ENCODE results near the gene TEDDM1.

The TEDDM1 gene

DNA sequence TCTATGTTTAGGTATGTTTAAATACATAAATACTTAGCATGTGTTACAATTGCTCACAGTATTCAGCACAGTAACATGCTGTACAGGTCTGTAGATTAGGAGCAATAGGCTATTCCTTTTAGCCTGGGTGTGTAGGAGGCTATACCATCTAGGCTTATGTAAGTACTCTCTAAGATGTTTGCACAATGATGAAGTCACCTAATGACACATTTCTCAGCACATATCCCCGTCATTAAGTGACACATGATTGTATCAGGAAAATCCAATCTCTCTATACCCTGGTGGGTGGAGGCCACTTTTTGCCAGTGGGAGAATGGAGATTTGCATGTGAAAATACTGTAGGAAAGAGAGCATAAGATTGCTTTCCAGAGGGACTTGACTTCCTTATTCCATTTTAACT lies 5.5 kb upstream of the TEDDM1 start:
- DNase-seq: peak; percentile 76 to 80

DNA sequence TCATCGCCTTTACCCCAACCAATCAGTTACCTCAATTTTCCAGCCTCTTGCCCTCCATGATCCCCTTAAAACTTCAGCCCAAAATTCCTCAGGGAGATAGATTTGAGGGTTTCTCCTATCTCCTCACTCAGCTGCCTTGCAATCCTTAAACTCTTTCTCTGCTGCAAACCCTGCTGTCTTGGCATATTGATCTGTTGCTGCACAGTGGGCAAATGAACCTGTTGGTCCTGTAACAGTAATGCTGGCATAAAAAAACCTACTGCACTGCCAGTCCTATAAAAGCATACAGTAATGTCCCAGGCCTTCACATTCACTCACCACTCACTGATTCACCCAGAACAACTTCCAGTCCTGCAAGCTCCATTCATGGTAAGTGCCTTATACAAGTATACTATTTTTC lies 5.1 kb upstream of the TEDDM1 start:
- no peak for DNase-seq

DNA sequence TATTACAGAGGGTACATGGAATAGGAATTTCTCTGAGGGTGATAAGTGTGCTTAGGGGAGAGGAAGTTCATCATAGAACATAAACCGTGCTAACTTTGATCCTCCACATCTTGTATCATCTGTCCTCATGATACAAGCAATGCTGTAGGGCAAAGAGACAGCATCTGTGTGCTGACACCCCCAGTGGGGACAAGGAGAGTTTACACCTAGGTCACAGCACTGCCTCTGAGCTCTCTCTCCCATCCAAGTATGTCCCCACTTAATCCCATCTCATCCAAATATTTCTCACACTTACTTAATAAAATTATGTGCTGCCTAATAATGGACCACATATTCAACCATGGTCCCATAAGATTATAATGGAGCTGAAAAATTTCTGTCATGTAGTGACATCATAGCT lies 4.3 kb upstream of the TEDDM1 start:
- no peak for DNase-seq

DNA sequence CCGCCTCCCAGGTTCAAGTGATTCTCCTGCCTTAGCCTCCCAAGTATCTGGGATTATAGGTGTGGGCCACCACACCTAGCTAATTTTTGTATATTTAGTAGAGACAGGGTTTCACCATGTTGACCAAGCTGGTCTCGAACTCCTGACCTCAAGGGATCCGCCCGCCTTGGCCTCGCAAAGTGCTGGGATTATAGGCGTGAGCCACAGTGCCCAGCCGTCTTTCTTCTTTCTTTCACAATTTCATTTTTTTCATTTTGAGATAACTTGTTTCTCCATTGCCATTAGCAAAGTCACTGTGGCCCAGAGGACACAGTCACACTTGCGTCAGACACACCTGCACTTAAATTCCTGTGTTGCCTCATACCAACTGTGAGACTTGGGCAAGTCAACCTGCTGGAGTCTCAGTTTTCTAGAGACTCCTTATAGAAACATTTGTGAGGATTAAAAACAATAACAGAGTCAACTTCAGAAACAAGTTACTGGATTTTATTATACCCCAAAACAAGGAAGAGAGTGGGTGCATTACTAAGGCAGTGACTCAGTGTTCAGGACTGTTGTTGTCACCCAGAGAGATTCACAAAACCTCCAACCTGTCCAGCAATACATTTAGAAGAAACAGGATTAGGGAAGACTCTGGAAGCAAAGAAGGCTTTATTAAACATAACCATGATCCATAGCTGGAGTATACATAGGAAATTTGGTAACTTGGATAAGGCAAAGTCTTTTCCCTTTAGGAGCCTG lies 2.6 kb downstream of the TEDDM1 start:
- DNase-seq: peak in 1 of 2 donors; percentile 6

DNA sequence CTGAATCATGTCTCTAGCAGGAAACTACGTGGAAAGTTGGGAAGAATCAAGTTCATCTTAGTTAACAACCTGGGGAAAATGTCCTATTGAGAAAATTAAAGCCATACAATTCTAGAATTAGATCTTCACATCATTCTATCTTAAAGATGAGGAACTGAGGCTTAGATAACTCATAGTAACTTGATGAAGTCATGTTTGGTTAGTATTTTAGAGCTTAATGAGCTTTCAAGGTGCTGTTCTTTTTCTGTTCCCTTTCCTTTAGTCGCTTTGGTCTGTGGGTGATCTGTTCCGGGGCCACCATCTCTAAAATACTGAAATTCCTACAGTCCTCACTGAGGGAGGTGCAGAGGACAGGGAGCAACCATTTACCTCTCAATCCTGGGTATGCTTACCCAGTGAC lies 4.6 kb downstream of the TEDDM1 start:
- peak in 1 of 2 donors; percentile 17 for DNase-seq

DNA sequence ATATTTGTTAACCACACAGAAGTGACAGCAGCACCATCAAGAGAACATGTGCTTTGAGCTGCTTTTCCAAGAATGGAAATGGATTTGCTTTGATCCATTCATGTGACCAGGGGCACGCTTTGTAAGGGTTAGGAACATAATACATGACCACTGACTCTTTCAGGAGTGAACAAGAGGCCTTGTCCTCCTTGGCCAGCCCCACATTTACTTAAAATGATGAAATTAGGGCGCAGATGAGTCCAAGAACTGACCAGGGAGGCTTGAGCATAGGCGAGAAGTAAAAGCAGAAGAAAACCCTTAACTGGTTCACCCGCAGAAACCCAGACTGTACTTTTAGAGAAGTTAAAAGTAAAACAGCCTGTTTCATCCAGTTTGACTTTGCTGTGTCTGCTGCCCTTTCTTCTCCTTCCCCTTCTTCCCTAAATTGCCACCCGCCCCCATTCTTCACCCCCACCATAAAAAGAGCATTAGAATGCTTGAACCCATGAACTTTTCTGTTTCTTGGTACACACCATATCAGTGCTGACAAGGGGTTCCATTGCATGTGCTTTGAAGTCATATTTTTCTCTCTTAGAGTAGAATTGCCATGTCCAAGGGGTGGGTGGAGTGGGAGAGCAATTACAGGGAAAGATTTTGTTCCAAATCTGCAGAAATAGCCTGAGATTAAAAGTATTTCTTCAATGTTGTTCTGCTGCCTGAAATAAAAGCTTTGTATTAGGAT lies 6.3 kb downstream of the TEDDM1 start:
- peak; percentile 91 to 95 for DNase-seq

DNA sequence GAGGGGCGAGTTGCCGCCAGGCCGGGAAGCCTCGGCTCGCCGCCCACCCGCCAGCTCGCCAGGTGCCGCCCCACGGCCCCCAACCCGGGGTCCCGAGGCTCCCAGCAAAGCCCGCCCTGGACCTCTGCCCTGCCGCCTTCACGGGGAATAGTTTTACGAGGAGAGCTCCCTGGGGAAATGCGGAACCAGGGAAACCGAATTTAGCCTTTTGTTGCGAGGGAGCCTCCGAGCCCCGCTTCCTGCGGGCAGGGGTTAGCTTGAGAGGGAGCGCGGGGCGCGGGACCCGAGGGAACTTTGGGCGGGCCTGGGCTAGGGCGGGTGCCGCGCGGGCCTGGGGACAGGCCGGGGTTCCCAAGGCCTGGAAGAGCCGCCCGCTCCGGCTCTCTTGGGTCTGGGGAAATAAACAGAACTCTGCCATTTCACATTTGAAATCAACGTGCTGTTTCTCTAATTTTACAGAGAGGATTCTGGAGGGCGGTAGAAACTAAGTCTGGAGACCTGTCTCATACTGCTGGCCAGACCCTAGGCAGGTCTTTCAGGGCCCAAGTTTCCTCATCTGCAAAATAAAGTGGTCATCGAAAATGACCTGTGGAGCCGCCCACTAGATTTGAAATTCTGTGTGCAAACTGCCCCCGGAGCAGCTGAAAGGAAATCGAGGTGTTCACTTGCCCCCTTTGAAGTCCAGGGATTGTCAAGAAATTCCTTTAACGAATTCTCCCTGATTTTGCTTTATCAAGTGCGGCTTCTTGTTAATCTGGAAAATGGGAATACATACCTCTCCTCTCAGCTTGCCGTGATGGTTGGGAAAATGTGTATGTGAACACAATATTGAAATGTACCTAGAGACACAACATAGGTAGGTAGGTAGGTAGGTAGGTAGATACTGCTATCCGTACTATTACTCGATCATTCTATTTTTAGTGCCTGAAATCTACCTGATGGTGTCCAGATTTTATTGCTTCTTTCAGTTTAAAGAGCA lies 8.1 kb downstream of the TEDDM1 start:
- peak; percentile 56 to 69 for DNase-seq

DNA sequence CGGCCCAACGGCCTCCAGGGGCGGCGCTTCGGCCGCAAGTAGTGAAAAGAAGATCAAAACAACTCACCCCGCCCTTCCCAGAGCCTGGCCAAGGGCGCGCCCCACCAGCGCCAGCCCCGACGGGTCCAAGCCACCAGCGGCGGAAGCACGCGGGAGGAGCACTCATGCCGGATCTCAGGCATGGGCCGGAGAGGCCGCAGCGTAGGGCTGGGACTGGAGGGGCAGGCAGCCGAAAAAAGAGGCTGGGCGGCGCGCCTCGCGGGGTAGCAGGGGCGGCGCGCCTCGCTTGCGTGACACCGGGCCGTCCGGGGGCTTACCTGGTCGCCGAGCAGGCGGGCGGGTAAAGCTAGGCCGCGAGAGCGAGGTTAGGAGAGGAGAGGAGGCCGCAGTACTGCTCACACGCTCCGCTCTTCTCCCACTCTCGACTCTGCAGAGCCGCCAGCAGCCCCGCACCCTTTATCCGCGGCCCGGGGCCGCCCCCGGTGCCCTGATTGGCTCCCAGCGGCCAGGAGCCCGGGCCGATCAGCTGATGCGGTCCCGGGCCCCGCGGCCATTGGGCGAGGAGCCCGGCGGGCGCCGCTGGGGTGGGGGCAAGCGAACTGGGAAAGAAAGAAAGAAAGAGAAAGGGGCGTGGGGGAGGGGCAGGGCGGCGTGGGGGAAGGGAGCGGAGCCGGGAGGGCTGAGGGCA lies 9.0 kb downstream of the TEDDM1 start, which contains the start of gene GLUL:
Gene GLUL (minus strand): TSS at position 429 of the 688 bp plus-strand sequence. CDS start 3,053 bp downstream, outside the sequence.
- peak; percentile 96 to 97 for DNase-seq

DNA sequence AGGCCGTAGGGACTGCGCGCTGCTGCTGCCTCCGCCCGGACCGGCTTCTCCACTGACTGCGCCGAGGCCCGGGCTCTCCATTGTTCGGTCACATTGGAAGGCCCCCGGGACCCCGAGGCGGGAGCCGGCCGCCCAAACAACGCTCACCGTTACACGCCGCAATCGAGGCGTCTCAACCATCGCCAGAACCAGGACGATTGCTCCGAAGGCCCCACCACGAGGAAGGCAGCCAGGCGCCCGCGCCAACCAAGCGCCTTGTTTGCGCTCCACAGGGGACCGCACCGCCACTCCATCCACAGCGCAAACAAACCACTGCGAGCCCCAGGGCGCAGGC lies 9.5 kb downstream of the TEDDM1 start:
- no peak for DNase-seq

DNA sequence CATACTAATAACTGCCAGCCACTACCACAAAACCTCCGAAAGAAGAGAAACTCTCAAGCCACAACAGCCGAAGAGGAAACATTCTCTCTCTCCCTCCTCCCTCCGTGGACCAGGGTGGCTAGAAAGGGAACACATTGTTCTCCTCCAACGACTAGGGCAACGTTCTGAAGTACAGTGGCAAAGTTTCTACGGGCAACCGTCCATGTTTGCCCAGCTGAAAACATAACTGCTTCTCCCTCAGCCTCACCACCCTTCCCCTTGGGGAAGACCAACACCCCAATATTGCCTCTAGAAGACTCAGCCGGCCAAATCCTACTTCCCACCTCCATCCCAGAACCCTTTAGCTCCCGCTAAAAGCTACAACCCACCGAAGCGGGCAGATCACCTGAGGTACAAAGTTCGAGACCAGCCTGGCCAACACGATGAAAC lies 10.8 kb downstream of the TEDDM1 start:
- peak; percentile 42 to 50 for DNase-seq

DNA sequence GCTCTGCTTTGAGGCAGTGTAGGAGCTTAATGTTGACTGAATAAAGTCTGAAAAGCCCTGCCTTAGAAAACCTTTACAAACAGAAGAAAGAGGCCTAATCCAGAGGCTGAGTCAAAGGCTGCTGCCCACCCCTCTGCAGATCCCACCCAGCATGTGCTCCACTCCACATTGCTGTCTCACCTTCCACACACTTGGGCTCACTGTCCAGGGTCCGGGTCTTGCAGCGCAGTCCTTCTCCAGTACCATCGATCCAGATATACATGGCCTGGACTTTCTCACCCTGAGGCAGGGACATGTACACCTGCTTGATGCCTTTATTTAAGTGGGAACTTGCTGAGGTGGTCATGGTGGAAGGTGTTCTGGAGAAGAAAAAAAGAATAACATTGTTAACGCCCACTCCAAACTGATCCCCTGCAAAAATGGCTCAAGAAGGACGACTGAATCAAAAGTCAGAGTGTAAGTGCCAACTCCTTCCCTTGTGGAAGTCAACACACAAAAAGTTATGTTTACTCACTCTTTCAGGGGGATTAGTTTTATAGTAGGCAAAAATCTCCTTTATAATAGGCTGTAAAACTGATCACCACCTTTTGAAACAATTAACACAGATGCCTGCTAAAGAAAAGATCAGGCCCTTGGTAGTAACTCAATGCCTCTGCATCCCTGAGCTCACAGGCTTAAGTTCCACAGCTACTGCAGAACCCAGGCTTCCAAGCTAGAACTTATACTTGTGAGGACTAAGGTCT lies 11.9 kb downstream of the TEDDM1 start:
- no peak for DNase-seq

DNA sequence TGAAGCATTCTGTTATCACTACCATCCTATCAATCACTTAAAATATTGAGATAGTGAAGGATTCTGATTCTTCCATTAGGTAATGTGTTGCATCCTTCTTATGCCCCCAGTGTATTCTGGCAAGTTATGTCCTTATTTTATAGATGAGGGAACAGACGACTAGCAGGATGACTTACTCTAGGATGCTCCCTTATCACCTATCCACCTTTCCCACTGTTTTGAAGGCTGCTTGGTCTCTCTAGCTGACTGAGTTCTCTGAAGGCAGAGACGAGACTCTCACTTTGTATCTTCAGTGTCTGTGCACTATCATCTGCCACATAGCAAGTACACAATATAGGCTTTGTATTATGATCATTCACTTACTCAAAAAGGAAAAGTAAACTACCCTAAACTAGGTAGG lies 12.9 kb downstream of the TEDDM1 start:
- no peak for DNase-seq

DNA sequence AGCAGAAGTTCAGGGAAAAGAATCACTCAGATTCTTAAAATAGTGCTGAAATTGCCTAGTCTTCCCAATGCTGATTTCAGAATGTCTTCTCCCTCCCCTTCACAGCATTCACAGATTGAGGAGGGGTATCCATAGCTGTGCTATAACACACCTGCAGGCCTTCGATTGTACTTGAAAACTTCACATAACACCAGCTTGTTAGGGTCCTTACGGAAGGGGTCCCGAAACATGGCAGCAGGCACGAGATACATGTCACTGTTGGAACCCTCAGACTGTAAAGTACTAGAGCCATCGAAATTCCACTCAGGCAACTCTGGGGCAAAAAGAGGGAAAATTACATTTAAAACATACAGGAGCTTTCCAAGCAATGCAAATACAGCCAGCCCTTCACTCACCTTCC lies 13.5 kb downstream of the TEDDM1 start:
- DNase-seq: no peak

DNA sequence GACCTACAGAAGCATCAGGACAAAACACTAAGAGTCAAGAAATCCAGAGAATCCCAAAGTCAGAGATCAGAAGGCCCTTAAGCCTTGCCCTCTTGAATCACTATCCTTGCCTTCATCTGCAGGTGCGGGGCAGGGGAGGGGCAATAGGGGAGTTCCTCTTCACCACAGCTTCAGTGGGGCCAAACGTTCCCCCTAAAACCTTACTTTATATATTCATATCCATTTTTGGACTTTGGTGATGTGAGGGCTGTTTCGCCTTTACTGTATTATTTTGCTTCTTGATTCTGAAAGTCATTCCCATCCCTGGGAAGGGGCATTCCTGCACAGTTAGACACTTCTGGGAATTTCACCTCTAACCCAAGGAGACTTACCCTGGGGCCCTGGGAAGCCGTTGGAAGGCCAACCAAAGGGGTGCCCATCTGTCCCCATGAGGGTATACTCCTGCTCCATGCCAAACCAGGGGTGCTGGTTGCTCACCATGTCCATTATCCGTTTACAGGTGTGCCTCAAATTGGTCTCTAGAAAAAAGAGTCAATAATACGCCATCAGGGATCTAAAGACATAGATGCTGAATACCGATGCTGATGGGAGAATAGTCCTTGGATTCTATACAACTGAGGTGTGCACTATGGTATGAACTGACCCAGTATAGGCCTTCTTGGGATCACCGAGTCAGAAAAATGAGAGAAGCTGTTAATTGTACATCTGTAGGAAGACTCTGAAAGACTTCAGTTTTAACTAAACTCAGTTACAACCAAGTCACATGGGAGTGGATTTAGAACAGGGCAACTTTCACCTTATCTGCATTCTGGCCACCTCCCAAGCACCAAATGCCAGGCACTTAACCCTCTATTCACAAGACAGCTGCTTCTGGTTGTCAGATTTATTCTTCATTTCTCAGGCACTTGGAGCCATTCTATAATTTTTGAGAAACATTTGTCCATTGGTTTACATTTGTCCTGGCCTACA lies 14.3 kb downstream of the TEDDM1 start:
- DNase-seq: no peak

DNA sequence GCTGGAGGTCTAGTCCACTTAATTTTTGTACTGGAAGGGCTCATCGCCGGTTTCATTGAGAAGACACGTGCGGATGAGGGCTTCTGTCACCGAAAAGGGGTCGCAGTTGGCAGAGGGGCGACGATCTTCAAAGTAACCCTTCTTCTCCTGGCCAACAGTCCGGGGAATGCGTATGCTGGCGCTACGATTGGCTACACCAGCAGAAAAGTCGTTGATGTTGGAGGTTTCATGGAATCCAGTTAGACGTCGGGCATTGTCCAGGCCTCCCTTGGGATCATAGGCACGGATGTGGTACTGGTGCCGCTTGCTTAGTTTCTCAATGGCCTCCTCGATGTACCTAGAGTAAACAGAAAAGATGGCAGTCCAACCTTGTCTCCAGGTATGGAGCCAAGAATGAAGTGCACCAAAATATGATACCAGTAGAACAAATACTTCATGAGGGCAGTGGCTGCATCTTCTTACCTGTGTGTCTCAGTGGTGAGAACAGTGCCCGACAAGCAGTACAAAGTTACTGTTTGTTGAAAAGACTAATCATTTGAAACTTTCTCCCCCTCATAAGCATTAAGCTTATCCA lies 16.0 kb downstream of the TEDDM1 start:
- no peak for DNase-seq

DNA sequence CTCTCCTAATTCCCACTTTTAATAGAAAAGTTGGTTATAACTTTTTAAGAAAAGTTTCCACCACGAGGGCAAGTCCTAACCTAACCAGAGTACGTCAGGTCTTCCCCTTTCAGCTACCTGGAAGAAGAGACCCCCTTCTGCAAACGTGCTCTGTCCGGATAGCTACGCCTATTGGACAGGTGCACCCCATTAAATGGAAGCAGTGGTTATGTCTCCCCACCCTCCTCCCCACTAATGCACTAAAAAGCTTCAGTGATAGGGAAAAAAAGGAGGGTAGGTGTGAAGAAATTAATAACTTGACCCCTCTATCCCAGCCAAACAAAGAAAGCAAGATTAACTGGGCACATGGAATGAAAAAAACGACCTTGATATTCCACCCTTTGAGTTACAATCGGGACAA lies 16.5 kb downstream of the TEDDM1 start:
- no peak for DNase-seq

DNA sequence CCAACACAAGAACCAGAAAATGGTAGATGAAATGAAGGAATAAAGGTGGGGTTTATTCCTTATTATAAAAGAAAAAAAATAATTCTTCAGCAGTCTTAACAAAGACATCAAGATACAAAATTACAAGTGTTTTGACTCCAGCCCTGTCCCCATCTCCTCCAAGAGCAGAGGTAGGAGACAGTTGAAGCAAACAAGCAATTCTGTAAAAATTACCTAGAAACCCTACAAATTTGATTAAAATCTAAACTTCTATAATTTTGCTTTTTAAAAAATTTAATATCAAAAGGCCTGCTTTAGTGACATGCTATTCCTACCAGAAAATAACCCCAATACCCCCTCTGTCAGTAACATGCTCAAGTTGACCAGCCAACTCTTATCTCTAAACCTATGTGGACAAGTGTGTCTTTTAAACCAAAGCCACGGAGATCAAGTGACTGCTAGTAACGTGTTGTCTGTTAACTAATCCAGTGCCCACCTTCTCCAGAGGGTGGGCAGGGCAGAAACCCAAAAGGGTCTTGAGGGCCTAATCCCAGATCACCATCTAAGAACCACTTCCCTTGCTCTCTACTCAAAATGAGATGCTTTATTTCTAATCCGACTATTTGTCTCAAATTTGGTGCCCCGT lies 17.3 kb downstream of the TEDDM1 start:
- no peak for DNase-seq

DNA sequence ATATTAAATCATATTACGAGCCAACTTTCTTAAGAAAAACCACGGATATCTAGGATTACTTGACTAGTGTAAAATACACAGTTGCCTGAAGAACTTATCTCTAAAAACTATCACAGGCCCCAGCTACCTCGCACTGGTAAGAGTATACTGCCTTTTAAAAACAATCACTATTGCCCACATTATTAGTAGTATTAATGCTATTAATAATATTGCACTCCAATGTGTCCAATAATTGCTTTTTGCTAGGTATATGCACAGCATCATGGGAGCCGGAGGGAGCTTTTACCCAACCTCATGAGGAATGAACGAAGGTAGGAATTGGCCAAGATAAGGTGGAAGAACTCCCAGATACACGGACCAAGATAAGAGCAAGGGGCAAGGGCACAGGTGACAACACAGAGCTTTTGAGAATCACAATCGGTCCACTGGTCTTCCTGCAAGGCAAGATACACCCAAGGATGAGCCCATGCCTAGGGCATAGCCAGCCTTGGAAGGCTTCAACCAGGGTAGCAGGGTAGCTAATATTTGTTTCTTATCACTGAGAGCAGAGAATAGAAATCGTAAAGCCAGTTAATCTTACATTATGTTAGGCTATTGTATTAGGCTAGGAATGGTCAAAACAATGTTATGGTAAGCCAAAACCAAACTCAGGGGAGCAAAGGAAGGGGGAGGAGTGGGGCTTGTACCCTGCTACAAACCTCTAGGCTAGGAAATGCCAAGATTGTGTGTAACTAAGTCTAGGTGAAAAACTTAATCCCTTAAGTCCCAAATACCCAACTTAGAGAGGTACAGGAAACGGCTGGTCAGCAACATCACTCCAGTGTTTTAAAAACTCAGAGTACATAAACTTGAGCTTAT lies 18.3 kb downstream of the TEDDM1 start:
- no peak for DNase-seq

DNA sequence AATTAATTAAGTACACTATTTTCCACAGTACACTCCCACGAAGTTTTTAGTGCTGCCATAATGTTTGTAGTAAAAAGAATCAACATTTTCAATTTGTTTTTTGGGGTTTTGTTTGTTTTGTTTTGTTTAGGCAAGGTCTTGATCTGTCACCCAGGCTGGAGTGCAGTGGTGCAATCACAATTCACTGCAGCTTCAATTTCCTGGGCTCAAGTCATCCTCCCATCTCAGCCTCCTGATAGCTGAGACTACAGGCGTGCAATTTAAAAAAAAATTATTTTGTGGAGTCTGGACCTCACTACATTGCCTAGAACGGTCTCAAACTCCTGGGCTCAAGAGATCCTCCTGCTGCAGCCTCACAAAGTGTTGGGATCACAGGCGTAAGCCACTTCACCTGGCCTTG lies 20.3 kb downstream of the TEDDM1 start:
- DNase-seq: no peak
